Right lobe of liver (tissue), 6 donors: ENCODE results near the gene CTTNBP2. TPM values are rescaled to one million over a fixed set of nuclear protein-coding genes. Genes with fewer than 3 reads are reported as not detected.

ENCODE experiments used
- ATAC-seq, 4 donors: fragments of 200-7000 bp; cut with Tn5 transposase; one replicate each; pipeline ENCODE4 v1.9.1; 2020; ENCODE audit warnings: mild to moderate bottlenecking in 4 of 4, moderate library complexity in 4 of 4
- DNase-seq, 3 donors: peaks; one replicate each; pipeline ENCODE4 v3.0.0-alpha.2; 2020
- H3K27ac ChIP-seq, 3 donors: fragments of 200-600 bp; one replicate each; pipeline ENCODE4 v1.8.0; 2022
- H3K27me3 ChIP-seq, 2 donors: fragments of 200-600 bp; one replicate each; pipeline ENCODE4 v1.8.0; 2022
- H3K36me3 ChIP-seq, 4 donors: fragments of 200-600 bp; sonication (generic) in 1 of 4; one replicate each; pipeline versions ENCODE4 v1.5.1 to v1.8.0; 2017 to 2022; ENCODE audit warnings: control low read depth in 1 of 4
- H3K4me1 ChIP-seq, 4 donors: fragments of 200-600 bp; sonication (generic) in 1 of 4; one replicate each; pipeline versions ENCODE4 v1.5.1 to v1.8.0; 2017 to 2022; ENCODE audit warnings: control low read depth in 1 of 4
- H3K4me3 ChIP-seq, 3 donors: fragments of 200-600 bp; one replicate each; pipeline ENCODE4 v1.8.0; 2022
- H3K9me3 ChIP-seq, 4 donors: fragments of 200-600 bp; sonication (generic) in 1 of 4; one replicate each; pipeline versions ENCODE4 v1.5.1 to v1.8.0; 2017 to 2022; ENCODE audit warnings: control low read depth in 1 of 4
- CTCF ChIP-seq, 4 donors: fragments of 200-600 bp in 3 of 4; fragments of 450-650 bp in 1 of 4; IDR thresholded peaks; one replicate each; pipeline versions ENCODE4 v1.5.1 to v1.8.0; 2016 to 2022; ENCODE audit warnings: antibody characterized with exemption in 4 of 4, mild to moderate bottlenecking in 2 of 4
- POLR2A ChIP-seq: fragments of 450-650 bp; IDR thresholded peaks from one replicate; pipeline ENCODE4 v1.6.1; 2017; ENCODE audit warnings: antibody characterized with exemption, mild to moderate bottlenecking
- WGBS: methylation state at CpG from one replicate; pipeline ENCODE4 v1.1.6; 2018; ENCODE audit warnings: low coverage, low lambda C conversion rate; ENCODE audit not compliant: insufficient coverage; ENCODE audit errors: missing lambda C conversion rate; 5-methylcytosine and 5-hydroxymethylcytosine counted together
- intact Hi-C, 2 donors: fragments of 100-400 bp; cut with DNase I; formaldehyde crosslinking; loops; one replicate each; pipeline versions ENCODE4 v1.11.2 to v1.14.1; 2022
- total RNA-seq, 6 experiments: library from RNA; depleted of rRNA in 2 of 6; stranded (reverse); fragments of >200 nt in 2 of 6; fragmentation: NEBNext Ultra II Directional in 3 of 6; extraction: Animal tissue kit (Norgen Biotek cat#: 25700) in 3 of 6; gene quantifications; one replicate each; pipeline versions ENCODE4 v1.1.0 to v1.2.4, GENCODE V29; 2016 to 2023
- donor health status: DM: no; HTN: yes; CAD: no.
- donor health status: DM: no; HTN: no; CAD: no.
- donor health status: DM: no; HTN: no; CAD: no.
- donor health status: DM: no; HTN: yes; CAD: no.
- donor health status: DM: no; HTN: yes; CAD: no.

CTTNBP2 gene
- total RNA-seq, 6 experiments from 2014 or later, result 0.31 to 3.0 (median 1.9) TPM

DNA sequence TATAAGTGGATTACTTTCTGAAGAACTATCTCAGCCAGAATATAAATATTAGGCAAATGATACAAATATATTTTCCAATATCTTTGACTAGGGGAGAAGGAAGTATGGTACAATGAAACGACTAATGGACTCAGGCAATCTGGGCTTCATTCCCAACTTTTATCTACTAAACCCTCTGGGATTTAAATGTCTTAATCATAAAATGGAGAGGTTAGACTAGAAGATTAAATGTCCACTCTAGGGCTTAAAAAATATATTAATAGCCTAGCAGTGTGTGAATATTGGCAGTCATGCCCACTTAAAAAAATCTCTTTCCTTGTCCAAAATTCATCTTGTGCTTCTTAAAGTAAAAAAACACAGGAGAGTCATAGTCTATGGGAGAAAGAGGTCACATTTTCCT lies 98.3 kb downstream of the CTTNBP2 start:
- WGBS, result 27% methylated on average over 1 of the region's 1 CpG
- TF ChIP-seq CTCF (IDR thresholded peaks at IDR 0.05) (no peak), POLR2A (no peak)
- Histone ChIP-seq H3K27ac (no peak overlapping the region), H3K36me3 (no peaks in the 10 kb centered on the region), H3K9me3 (no peaks in the 10 kb centered on the region), H3K4me1 (peaks cover 0 to 5% (median 0%) of the 10 kb centered on the region in 4 donors), H3K4me3 (no peak overlapping the region), H3K27me3 (no peaks in the 10 kb centered on the region)
- DNase-seq, result no peak
- intact Hi-C loops, result no loop called here
- no peak for ATAC-seq

- Histone ChIP-seq H3K27ac (no peak overlapping the region), H3K9me3 (no peaks in the 10 kb centered on the region), H3K4me3 (no peak overlapping the region), H3K4me1 (peaks cover 0 to 5% (median 0%) of the 10 kb centered on the region in 4 donors), H3K27me3 (no peaks in the 10 kb centered on the region), H3K36me3 (no peaks in the 10 kb centered on the region)
- intact Hi-C loops, result no loop called here
- TF ChIP-seq CTCF (IDR thresholded peaks at IDR 0.05), result no peak
- no peak for TF ChIP-seq POLR2A
- DNase-seq (no peak), ATAC-seq (no peak)
- WGBS, result 60% methylated on average over 2 of the region's 2 CpGs
These were observed 100.8 kb downstream of the CTTNBP2 start for GRCh38 chr7:117772421-117772820.

GRCh38 chr7:117771756-117772155 lies 101.5 kb downstream of the CTTNBP2 start:
- no peak overlapping the region for H3K4me3 ChIP-seq
- ATAC-seq, result peak; percentile 47 to 78 (median 65)

DNA sequence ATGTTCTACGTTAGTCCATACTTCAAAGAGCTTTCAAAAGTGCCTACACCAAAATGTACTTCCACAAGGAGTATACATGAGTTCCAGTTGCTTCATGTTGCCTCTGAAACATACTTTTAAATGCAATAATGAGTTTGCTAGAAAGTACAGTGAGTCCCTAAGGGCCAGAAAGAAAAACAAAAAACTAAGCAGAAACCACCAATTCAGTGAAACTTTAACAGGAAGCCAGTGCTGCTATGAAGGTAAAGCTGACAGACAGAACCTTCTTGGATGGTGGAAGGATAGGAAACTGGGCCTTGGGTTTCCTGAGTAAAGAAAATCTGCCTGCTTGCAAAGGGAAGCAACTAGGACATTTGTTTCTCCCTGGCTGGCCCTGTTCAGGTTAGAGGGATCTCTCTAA lies 104.2 kb downstream of the CTTNBP2 start:
- H3K27ac ChIP-seq, result no peak overlapping the region
- H3K36me3 ChIP-seq, result no peaks in the 10 kb centered on the region
- DNase-seq (no peak), ATAC-seq (no peak)
- H3K4me1 ChIP-seq, result peaks cover 0 to 5% (median 0%) of the 10 kb centered on the region in 4 donors
- H3K4me3 ChIP-seq, result no peak overlapping the region
- TF ChIP-seq POLR2A (no peak), CTCF (IDR thresholded peaks at IDR 0.05) (no peak)
- H3K27me3 ChIP-seq, result no peaks in the 10 kb centered on the region
- intact Hi-C loops, result no loop called here
- H3K9me3 ChIP-seq, result no peaks in the 10 kb centered on the region
- 56% methylated on average over 1 of the region's 1 CpG for WGBS

More at GRCh38 chr7:117771756-117772155, 101.5 kb downstream of the CTTNBP2 start:
- no peak overlapping the region for H3K27ac ChIP-seq
- no peak for DNase-seq
- no peaks in the 10 kb centered on the region for H3K9me3 ChIP-seq
- peaks cover 0 to 5% (median 0%) of the 10 kb centered on the region in 4 donors for H3K4me1 ChIP-seq
- intact Hi-C loops, result no loop called here
- WGBS, result 14% methylated on average over 4 of the region's 4 CpGs
- TF ChIP-seq CTCF (IDR thresholded peaks at IDR 0.05) (no peak), POLR2A (no peak)
- H3K27me3 ChIP-seq, result no peaks in the 10 kb centered on the region
- no peaks in the 10 kb centered on the region for H3K36me3 ChIP-seq

- Histone ChIP-seq H3K36me3 (no peaks in the 10 kb centered on the region), H3K27me3 (no peaks in the 10 kb centered on the region), H3K9me3 (no peaks in the 10 kb centered on the region), H3K4me1 (peaks cover 0 to 5% (median 0%) of the 10 kb centered on the region in 4 donors), H3K4me3 (no peak overlapping the region), H3K27ac (no peak overlapping the region)
- ATAC-seq (no peak), DNase-seq (no peak)
- TF ChIP-seq POLR2A, result no peak
- TF ChIP-seq CTCF (IDR thresholded peaks at IDR 0.05), result no peak
- intact Hi-C loops, result no loop called here
These were observed 105.3 kb downstream of the CTTNBP2 start for GRCh38 chr7:117767951-117768350.
